ENCODE measurements around the gene HEMGN.

The HEMGN gene

DNA sequence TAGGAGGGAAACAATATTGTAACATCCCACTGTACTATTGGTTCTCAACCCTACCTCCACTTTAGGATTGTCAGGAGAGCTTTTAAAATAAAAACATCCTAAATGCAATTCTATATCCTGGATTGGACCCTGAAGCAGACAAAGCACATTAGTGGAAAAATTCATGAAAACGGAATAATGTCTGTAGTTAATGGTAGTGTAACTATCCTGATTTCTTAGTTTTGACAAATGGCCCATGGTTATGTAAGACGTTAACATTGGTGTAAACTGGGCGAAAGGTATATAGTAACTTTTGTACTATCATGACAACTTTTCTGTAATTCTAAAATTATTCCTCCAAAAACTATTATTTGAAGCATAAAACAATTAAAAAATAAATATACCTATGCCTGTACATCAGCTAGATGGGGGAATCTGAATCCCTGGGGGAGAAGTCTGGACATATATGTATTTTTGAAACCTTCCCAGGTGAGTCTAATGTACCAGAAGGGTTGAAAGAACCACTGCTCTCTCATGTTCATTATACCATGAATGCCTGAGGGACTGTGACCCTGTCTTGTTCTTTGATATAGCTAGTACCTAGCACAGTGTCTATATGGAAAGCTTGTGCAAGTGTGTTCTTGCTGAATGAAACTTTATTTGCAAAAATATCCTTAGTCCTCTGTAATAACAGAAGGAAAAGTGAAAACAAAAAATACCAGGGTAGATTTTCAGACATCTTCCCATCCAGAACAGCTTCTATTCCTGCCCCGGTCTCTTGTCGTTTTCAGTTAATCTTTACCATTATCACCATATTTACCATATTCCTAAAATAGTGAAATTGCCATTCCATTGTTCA is 12.3 kb downstream of the HEMGN start:
- DNase-seq: no peak

DNA sequence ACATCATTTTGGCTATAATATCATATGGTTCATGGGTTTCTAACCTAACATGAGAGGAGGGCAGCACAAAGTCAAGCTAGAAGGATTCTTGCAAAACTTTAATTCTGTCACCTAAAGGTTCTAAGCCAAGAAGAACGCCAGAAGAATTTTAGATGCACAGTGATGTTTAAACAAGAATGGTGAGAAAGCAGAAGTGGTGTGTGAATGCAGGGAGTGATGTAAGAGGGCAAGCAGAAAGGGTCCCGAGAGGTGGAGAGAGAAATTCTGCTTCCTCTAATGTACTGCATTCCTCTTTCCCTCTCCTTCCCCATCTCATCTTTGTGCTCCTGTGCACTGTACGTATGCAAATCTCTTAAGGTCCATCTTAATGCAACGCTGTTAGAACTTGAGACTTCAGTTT is 13.6 kb downstream of the HEMGN start:
- no peak for DNase-seq

DNA sequence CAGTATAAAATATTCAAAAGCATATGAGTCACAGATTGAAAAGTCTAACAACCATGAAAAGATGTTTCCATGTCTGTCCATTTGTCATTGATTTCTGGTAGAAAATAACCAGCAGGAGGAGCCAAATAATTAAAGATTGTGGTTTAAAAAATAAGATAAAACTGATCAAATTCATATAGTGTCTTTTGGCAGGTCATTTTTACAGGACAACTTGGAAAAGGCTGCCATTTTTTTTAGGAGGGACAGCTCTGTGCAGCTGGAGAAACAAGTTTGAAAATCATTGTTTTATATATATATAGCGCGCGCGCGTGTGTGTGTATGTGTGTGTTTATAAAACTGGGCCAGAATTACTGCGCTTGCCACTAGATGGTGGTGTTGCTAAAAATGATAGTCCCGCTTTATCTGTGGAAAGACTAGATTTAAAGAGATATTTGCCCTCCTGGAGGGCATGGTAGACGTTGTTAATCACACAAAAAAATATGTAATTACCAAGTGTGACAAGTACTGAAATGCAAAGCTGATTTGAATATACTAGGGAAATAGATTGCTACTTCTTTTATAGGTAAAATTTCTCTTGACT is 14.4 kb downstream of the HEMGN start:
- peak; percentile 89 for DNase-seq

DNA sequence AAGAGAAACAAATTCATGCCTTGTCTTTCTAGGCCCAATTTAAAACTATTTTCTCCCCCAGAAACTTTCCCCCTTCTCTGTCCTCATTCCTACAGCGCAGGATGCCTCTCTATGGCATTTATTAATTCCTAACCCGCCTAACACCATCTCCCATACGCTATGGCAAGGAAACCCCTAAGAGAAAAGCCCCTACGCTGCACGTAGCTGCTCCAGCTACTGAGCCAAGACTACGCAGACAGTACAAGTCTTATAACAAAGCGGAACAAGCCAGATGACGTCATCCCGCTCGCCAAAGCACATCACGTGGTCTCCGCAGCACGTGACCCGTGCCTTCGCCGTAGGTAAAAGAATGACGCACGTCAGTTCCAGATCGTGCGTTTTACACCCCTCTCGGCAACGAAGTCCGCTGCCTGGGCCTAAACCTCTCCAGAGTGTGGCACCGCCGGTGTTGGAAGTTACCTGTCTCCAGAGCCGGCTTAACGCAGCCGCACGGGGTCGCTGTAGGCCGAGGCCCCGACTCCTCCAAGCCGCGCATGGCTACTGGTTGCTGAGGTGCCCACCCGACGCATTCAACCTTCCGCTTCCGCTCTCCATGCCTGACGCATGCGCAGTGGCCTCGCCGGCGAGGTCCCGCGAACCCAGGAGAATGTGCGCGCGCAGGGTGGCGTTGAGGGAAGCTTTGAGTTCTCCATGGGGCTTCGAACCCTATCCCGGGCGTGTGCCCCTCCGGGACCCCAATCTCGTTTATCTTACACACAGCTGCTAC is 15.8 kb downstream of the HEMGN start, which contains the start of gene TRMO:
Gene TRMO, minus strand, starts transcription at position 542 of the 766 bp plus-strand sequence. Its CDS starts 7 bp downstream, at position 535.
- DNase-seq: peak; percentile 88

DNA sequence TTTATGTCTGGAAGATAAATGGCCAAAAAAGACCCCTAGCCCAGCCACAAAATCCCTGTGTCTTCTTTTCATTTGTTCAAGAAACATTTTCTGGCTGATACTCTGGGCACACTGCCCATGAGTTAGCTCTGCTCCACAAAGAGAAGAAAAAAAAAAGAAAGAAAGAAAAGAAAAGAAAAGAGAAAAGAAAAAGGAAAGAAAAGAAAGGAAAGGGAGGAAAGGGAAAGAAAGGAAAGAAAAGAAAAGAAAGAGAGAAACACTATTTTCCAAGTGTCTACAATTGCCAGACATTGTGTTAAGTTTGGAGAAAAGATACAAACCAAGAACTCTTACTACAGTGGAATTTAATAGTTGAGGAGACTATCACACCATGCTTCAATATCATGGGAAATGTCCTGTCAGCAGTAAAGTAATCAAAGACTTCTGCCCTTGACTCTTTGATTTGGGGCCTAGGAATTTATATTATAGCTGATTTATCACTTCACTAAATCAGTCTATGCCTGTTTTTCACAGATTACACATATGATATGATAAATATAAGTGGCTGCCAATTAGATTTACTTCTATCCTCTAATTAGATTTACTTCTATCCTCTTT is 18.7 kb downstream of the HEMGN start:
- DNase-seq: no peak

DNA sequence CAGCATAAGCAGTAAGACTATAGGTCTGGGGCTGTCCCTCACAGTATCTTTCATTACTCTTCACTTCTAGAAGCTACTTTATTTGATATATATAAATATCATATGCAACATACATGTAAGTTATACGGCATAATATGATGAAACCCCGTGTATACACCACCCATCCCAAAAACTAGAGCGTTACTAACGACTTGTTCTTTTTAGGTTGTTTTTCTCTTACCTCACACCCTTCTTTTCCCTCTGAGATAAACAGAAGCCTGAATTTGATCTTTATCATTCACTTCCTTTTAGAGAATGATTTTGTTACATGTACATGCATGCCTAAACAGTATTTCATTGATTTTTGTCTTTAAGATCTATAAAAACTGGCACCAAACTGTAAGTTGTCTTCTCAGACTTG is 19.4 kb downstream of the HEMGN start:
- DNase-seq: no peak

DNA sequence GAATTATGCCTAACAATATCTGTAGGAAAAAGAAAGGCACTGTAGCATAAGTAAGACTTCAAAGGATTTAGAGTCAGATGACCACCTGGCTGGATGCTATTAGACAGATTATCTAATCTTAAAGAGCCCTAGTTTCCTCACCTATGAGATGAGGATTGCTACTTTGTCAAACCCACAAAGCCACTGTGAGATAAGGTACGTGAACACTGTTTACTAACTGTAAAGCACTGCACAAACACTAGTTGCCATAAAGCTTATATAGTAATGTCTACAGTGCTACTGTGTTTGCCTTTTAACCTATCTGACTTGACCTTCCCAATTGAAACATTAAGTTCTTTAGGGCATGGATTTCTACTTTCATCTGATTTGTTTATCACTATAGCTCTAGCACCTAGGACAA is 26.0 kb downstream of the HEMGN start:
- DNase-seq: no peak

DNA sequence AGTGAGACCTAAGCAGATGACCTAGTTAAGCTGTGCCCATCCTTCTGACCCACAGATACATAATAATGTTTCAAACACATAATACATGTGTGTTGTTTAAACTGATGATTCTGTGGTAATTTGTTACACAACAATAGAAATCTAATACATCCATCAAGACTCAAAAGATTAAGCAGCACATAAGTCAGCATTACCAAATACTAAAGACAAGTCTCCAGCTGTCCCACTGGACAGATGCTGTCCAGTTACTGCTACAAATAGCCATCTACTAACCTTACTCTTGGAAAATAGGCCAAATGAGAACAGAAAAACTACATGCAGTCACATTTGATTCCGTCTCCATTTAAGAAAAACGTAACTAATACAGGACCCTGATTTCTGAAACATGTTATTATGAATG is 26.4 kb downstream of the HEMGN start:
- DNase-seq: no peak

DNA sequence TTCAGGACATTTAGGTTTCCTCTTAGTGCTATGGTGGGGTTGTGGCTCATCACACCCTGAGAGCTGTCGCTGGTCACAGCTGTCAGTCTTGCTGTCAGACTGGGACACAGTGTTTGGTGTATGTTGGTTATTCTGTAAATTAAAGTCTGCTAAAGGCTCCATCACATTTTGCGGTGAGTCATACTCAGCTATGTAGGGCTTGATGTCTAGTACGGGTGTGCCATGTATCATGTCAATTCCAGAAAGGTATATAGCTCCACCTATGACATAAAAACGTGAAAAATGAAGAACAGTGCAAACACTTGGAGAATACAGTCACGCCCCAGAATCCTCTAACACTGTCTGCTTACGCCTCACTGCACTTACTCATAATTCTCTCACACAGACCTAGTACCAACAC is 27.6 kb downstream of the HEMGN start:
- no peak for DNase-seq

DNA sequence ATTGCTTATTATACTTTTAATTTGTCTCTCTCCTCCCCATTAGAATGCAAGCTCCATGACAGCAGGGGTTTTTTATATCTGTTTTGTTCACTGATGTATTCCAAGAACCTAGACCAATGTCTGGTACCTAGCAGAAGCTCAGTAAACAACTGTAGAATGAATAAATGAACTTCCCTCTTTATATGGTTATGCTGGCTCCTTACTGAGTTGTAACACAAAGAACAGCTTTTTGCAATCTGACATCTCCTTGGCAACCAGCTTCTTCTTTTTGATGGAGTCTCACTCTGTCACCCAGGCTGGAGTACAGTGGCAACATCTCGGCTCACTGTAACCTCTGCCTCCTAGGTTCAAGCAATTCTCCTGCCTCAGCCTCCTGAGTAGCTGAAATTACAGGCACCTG is 29.3 kb downstream of the HEMGN start:
- no peak for DNase-seq

DNA sequence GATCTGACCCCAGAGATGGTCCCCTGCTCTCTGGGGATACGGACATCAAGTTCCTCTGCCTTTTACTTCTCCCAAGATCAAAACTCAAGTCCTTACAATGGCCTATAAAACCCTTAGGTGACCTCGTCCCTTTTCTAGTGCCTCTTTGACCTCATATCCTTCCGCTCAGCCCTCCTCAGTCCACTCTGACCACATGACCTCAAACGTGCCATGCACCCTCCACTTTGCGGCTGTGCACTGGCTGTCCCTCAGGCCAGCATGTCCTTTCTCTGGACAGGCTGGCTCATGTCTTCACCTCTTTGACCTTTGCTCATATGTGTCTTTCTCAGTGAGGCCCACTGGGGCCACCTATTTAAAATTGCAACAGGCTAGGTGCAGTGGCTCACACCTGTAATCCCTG is 30.3 kb downstream of the HEMGN start:
- no peak for DNase-seq

DNA sequence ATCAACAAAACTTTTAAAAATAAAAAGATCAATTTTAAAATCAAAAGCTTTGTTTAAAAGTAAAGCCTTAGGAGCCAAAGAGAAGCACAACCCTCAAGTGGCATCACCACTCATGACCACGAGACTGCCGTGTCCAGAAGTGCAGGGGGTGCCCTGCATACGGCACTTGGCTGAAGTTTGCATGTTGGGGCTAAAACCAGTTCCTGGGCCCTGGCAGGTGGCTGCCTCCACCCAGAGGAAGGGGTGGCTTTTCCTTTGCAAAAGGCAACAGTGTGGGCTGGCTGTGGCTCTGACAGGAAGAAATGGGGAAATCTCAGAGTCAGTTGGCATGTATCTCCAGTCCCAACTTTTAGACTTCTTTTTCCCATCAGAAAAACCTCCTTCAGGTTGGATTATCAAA is 30.9 kb downstream of the HEMGN start:
- DNase-seq: no peak

DNA sequence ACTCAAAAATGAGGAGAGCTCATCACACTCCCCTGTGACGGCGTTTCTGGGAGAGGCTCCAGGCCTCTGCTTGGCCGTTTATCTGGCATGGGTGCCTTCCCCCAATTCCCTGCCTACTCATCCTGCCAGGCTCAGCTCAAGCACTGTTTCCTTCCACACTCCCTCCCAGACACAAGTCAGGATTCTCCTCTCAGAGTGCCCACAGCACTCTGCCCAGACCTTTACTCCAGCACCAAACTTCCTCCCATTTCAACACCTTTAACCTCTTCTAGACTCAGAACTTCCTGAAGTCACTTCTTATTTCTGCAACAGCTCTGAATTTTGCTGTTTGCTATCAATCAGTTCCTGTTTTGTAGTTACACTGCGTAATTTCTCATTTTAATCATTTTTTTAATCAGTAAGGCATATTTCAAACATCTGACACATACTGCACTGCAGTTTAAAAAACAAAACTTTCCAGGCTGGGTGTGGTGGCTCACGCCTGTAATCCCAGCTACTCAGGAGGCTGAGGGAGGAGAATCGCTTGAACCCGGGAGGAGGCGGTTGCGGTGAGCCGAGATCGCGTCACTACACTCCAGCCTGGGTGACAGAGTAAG is 31.6 kb downstream of the HEMGN start:
- no peak for DNase-seq

DNA sequence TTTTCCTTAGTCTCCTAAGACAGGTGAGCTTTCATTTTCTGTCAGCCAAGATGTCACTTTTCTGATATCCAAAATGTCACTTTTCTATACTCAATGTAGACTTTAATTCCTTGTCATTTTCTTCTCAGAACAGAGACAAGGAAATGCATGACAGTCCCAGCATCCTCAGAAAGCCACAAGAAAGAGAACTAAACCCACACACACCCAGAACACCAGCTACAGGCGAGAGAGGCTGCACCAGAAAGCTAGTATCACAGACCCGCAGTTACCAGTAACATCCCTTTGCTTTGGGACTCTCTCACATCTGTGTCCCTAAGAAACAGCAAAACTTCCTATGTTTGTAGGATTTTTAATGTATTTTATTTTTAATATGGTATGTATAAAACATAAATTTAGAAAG is 32.7 kb downstream of the HEMGN start:
- DNase-seq: no peak

DNA sequence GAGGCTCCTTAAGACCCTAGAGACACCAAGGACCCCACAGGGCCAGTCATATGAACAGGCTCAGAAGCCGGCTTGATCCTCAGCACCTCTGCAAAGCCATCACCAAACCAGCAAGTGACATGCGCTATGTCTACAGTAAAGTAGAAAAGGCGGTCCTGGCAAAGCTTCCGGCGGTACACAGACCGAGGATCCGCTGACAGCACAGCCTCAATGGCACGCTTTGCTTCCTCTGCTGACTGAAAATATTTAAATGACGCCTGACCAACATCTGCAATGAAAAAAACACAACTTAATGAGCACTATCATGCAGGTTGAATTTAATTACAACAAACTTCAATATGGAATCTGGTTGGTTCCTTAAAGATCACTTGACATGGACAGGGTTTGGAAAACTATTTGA is 33.2 kb downstream of the HEMGN start:
- DNase-seq: no peak

DNA sequence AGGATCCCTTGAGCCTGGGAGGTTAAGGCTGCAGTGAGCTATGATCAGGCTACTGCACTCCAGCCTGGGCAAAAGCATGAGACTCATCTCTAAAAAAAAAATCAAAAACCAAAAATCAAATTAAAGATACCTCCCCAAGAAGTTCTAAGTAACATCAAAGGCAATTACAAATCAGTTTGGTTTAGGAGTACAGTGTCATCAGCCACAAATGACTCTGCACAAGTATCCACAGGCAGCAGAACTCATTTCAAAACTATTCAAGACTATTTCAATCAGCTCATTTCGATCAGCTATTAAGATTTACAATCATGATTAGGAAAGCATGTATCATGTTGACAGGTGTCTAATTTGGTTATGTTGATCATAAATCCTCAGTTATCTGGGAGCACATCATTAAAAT is 34.8 kb downstream of the HEMGN start:
- no peak for DNase-seq

DNA sequence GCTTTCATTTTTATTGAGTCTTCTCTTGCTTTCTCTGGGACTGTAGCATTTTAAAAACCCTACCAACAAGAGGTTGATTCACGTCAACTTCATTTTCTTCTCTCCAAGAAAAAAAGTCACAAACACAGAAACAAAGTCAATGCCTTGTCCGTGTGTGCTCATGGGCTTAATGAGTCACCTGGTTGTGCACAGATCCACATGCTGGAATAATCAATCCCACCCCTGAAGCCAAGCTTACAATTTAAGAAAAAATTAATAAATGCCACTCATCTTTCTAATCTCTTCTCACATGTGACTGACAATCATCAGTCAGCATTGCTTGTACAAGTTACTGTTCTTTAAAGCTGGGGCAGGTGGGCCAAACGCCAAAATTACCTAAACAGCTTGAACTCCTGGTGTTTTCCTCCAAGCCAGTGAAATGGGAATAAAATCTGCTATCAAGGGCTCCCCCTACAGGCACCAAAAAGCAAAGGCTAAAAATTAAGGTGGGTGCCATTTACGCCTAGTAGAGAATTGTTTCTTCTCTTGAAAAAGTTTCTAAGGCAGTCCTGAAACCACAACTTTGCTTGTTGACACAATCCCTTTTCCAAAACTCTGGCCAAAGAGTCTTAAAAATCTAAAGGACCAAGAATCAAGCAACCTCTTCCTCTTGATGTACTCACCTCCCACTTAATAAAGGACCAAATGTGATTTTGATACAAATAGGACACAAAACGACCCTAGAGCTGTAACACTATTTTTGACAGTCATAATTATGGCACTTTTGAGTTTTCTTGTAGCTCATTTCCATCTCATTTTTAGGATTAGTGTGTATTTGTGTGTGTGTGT is 37.0 kb downstream of the HEMGN start:
- peak; percentile 21 for DNase-seq

DNA sequence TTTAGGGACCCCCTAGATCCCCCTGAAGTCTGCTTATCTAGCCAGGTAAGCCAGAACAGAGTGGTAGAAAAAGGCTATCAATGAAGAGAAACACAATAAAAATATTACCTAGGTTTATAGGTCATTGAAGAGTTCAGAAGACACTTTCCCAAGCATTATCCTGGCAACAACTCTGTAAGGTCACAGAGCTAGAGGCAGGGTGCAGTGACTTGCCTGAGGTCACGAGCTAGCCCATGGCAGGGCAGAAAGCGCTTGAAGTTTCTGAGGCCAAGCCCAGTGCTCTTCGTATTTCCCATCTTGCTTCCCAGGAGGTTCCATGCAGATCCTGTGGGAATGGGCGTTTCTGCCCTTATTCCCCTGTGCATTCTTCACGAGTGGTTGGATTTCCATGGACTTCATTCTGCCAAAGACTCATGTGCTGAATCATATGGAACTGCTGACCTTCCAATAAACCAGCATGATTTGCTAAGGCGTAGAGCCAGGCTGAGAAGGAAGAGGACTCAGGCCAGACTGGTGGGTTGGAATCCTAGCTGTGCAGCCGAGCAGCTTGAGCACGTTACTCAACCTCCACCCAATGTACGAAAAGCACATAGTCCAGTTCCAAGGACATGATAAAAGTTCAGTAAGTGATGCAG is 37.8 kb downstream of the HEMGN start:
- no peak for DNase-seq

DNA sequence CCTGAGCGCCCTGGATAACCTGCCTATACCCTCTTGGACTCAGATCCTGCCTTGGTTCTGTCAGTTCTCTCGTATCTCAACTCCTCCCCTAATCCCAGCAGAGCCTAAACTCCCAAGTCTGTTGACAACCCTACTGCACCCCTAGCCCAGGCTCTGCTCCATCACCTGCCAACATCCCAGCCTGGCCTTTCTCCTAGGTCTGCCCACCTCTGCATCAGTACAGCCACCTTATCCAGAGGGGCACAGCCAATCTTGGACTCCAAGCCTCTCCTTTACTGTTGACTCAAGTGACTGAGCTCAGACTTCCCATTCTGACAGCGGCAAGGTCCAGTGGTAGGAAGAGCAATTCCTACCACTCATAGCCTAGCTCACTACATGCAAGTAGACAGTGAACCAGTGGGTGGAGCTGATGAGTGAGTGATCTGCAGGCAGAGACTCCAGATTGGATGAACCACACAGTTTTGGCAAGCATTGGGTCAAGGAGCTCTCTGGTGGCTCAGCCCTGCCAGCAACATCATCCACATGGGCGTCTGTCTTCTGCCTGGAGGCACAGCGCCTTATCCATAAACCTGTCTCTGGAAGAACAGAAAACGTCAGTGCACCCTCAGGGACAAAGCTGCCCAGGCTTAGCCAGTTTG is 42.2 kb downstream of the HEMGN start:
- no peak for DNase-seq

DNA sequence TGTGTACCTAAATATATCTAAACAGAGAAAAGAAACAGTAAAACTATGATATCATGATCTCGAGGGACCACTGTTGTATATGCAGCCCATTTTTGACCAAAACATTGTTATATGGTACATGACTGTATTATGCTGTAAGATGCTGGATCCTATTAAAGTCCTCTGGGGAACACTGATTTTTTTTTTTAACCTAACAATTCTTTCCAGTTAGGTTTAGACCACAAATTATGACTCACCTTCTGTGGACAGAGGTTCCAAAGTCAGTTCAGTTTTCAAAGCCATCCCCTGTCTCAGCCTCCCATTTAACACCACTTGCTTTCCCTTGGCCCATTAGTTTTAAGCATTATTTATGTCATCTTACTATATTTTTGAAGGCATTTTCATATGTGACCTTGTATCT is 42.8 kb downstream of the HEMGN start:
- no peak for DNase-seq

DNA sequence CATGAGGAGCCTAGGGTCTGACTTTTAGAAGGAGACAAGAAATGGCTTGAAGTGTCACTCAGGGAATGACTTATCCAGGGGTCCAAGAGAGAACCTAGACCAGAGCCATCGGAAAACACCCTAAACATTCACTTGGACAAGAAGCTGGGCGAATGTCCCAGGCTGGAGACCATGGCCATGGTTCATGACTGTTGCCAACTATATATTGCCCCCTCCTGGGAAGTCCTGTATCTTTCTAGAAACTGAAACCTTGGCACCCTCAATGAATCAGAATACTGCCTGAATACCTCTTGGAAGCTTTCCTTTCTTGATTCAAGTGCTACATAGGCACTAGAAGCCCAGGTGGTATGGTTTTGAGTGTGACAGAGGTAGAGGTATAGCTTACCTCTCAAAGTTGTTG is 45.6 kb downstream of the HEMGN start:
- no peak for DNase-seq
